Measurements from ENCODE around the gene PAN2.
A peak's percentile ranks its signal among the peaks of the same experiment; 100 is the strongest.

PAN2 gene

GRCh38 chr12:56315622-56316473 is 18.0 kb downstream of the PAN2 start, which contains the start of gene CNPY2:
TSS of gene CNPY2 (minus strand) at chr12:56315988. CDS start at chr12:56315217, 771 bp downstream.
- Mint-ChIP-seq H3K9me3 (no peaks in the 10 kb centered on the region), H3K27ac (peak within 1 kb of the TSS; percentile 99 to 100 (median 100))

GRCh38 chr12:56315249-56315621 is 18.6 kb downstream of the PAN2 start:
- Mint-ChIP-seq H3K9me3 (no peaks in the 10 kb centered on the region), H3K27ac (peak overlapping the region; percentile 99 to 100 (median 100)), H3K36me3 (ENCODE audit: low read depth) (peaks cover 29% of the 10 kb centered on the region), H3K4me1 (peaks cover 15% of the 10 kb centered on the region), H3K4me3 (peak overlapping the region; percentile 98 to 99 (median 99)), H3K27me3 (ENCODE audit: low read depth) (no peaks in the 10 kb centered on the region)
- TF ChIP-seq CTCF (IDR thresholded peaks at IDR 0.05; ENCODE audit: unreplicated experiment in 3 of 3), result no peak

More at GRCh38 chr12:56315622-56316473, 18.0 kb downstream of the PAN2 start, which contains the start of gene CNPY2:
- TF ChIP-seq CTCF (IDR thresholded peaks at IDR 0.05; ENCODE audit: unreplicated experiment in 3 of 3), result peak in 1 of 3 experiments; percentile 11
- peak within 1 kb of the TSS; percentile 98 to 99 (median 99) for H3K4me3 Mint-ChIP-seq
- no peaks in the 10 kb centered on the region for H3K27me3 Mint-ChIP-seq (ENCODE audit: low read depth)
- H3K36me3 Mint-ChIP-seq (ENCODE audit: low read depth), result peaks cover 23% of the 10 kb centered on the region
- H3K4me1 Mint-ChIP-seq, result peaks cover 15% of the 10 kb centered on the region

- no peak for TF ChIP-seq CTCF (IDR thresholded peaks at IDR 0.05; ENCODE audit: unreplicated experiment in 3 of 3)
Measured at GRCh38 chr12:56311003-56311402, 22.8 kb downstream of the PAN2 start.

GRCh38 chr12:56308714-56309113 is 25.1 kb downstream of the PAN2 start:
- Mint-ChIP-seq H3K27me3 (ENCODE audit: low read depth) (no peaks in the 10 kb centered on the region), H3K27ac (no peak overlapping the region), H3K9me3 (no peaks in the 10 kb centered on the region), H3K4me3 (no peak overlapping the region), H3K36me3 (ENCODE audit: low read depth) (peaks cover 41% of the 10 kb centered on the region), H3K4me1 (no peaks in the 10 kb centered on the region)
- TF ChIP-seq CTCF (IDR thresholded peaks at IDR 0.05; ENCODE audit: unreplicated experiment in 3 of 3), result no peak

More at GRCh38 chr12:56311003-56311402, 22.8 kb downstream of the PAN2 start:
- H3K27me3 Mint-ChIP-seq (ENCODE audit: low read depth), result no peaks in the 10 kb centered on the region
- H3K9me3 Mint-ChIP-seq, result no peaks in the 10 kb centered on the region
- peak overlapping the region in 1 of 3 experiments; percentile 39 for H3K4me3 Mint-ChIP-seq
- no peak overlapping the region for H3K27ac Mint-ChIP-seq
- peaks cover 37% of the 10 kb centered on the region for H3K36me3 Mint-ChIP-seq (ENCODE audit: low read depth)
- H3K4me1 Mint-ChIP-seq, result peaks cover 13% of the 10 kb centered on the region

GRCh38 chr12:56307221-56307965 is 26.4 kb downstream of the PAN2 start:
- no peaks in the 10 kb centered on the region for H3K9me3 Mint-ChIP-seq
- no peaks in the 10 kb centered on the region for H3K27me3 Mint-ChIP-seq (ENCODE audit: low read depth)
- H3K4me3 Mint-ChIP-seq, result no peak overlapping the region
- no peak for TF ChIP-seq CTCF (IDR thresholded peaks at IDR 0.05; ENCODE audit: unreplicated experiment in 3 of 3)
- H3K27ac Mint-ChIP-seq, result no peak overlapping the region
- H3K4me1 Mint-ChIP-seq, result peaks cover 1% of the 10 kb centered on the region
- H3K36me3 Mint-ChIP-seq (ENCODE audit: low read depth), result peaks cover 42% of the 10 kb centered on the region
